NOMO-1 treated with dmso at 0.1 percent for 144 hours (cell line): ENCODE measurements around the gene MAPK9.

Source experiments
- DNase-seq: peaks from one replicate; lab custom pipeline; 2025; ENCODE audit not compliant: unreplicated experiment; lab: John Stamatoyannopoulos, UW

Gene MAPK9

DNA sequence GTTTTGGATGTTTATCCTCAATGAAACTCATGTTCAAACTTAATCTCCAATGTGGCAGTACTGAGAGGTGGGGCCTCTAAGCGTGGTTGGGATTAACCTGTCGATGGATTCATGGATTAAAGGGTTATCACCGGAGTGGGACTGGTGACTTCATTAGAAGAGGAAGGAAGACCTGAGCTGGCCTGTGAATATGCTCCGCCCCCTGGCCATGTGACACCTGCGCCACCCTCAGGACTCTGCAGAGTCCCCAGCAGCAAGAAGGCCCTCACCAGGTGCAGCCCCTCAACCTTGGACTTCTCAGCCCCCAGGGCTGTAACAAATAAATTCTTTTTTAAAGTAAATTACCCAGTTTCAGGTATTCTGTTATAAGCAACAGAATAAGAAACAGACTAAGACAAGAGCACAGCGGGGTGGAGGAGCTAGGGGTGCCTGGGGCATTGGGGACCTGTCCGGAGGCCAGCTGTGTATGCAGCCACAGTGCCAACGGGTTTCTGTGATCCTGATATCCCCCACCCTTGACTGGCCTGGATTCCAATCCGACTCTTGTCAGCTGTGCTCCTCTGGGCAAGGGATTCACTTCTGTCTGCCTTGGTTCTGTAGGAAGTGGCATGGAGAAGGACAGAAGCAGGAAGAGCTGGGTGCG is 3.2 kb upstream of the MAPK9 start:
- DNase-seq = no peak

DNA sequence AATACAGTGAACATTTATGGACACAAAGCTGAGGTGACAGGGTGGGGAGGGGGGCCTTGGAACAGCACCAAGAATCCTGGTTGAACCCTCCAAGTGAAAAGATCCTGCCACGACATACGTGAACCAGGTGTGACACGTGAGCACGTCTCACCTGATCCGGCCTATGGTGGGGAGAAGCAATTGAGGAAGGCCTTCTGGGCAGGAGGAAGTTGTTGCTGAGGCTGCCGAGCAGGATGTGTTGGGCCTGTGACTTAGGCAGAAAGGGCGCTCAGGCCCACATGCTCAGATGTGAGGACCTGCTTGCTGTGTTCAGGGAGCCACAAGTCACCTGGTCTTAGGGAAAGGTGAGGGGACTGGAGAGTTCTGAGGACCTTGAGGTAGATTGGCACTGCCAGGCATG is 2.5 kb upstream of the MAPK9 start:
- no peak for DNase-seq

DNA sequence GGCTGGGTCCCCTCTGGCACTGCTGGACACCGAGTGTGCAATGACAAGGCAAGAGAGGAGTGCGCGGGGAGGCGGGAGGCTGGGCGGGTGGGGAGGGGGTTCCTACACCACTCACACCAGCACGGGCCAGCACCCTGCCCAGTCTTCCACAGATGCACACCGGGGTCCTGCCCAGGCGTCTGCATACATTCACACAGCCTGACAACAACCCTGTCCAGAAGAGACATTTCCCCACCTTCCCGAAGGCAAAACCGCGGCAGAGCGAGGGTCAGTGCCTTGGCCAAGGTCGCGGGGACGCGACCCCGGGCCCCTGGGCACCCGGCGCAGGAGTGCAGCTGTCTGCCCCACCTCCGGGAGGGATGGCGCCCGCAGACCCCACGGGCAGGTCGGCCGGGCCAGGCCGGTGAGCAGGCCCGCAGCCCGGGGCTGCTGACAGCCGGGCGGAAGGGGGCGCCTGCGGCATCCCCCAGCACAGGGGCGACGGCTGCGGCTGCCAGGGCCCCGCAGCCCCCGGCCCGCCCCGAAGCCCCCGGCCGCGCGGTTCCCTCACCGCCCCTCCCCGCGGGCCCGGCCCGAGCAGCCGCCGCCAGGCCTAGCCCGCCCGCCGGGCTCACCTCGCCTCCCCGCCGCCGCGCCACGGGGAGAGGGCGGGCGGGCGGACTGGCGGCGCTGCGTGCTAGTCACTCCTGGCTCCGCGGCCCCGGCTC is 496 bp downstream of the MAPK9 start:
- DNase-seq = no peak

DNA sequence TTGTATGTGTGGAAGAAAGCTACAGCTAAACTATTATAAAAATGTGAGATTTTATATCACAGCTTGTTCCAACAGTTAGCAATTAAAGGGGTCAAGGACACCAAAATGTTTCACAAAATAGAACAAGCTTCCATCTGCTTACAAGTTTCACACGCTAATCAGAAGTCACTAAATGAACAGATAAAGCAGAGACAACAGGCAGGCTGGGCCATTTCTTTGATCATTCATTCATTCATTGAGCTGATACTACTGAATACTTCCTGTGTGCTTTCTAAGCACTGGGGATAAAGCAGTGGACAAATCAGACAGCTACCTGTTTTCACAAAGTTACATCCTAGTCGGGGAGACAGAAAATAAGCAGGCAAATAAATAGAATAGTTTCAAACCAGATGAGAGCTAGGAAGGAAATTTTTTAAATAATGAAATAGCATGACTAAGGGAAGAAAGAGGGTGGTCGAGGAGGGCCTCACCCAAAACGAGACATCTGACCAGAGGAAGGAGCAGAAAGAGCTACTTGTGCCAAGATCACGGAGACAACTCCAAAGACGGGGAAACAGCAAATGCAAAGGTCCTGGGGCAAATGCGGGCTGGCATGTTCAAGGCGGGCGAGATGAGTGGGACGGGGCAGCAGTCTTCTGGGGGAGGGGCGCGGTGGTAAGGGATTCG is 1.2 kb downstream of the MAPK9 start:
- DNase-seq = no peak

DNA sequence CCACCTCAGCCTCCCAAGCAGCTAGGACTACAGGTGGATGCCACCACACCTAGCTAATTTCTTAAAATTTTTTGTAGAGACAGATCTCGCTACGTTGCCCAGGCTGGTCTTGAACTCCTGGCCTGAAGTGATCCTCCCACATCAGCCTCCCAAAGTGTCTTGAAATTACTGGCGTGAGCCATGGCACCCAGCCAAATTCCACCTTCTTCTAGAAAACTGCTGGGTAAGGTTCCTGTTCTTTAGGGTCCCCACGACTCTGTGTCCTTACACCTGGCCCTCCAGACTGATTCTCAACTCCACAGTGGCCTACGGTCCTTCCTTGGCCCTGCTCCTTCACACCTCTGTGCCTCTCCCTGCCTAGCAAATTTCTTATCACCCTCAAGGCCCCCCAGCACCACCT is 1.9 kb downstream of the MAPK9 start:
- DNase-seq = no peak

DNA sequence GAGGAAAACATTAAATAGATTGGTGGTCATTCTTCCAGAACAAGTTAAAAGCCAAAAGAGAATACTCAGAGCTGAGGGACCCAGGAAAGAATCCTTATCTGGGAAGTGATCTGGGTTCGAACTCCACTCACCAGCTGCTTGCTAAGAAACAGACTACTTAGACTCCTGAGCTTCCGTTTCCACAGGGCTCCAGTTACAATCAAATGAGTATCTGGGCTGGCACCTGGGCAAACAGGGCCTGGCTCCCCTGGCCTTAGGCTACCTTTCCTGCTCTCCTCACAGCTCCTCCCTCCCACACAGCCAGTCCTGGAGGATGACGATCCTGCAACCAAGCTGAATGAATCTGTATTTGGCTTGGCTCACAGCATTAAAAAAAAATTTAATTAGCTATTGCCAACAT is 2.5 kb downstream of the MAPK9 start:
- no peak for DNase-seq

DNA sequence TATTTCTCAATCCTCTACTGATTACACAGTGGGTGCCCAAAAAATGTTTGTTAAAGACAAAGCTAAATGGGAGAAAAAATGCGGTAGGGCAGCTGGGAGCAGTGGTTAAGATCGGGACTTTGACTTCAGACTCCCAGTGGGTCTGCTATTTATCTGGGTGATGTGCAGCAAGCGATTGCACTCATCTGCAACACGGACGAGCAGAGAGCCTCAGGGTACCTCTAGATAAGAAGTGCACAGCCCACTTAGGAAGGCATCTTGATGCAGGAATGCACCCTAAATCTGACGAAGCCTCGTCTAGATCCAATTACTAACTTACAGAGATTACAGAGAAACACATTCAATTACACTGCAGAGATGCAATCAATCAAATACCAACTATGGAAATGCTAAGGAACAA is 4.0 kb downstream of the MAPK9 start:
- DNase-seq = no peak

DNA sequence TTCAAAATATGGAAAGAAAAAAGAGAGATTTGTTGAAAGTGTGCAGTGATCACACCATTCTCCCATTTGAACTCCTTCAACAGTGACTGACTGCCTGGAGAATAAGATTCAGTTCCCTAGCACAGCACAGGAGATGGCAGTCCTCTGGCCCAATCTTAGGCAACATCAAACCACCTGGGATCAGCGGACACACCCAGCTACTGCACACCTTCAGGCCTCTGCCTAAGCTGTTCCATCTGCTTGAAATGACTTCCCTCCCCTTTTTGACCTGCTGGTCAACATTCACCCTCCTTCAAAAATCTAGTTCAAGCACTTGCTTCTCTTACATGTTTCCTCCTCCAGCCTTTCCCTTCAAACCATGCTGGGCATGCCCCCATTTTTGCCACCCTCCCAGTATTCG is 4.5 kb downstream of the MAPK9 start:
- no peak for DNase-seq

DNA sequence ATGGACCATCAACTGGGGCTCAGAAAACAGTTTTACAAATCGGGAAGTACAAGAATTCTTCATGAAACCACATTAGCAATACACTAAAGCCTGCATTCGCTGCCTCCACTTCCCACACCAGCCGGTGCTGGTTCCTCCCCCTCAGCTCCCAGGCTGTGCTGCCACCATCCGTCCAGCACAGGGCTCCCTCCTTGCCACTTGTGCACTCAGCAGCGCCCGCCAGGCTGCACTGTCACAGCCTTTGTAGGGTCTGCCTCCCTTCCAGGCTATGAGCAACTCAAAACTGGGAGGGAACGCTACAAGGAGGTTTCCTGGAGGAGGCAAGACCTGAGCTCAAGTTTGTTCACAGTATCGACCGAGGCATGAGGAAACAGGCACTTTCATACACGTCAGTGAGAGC is 7.7 kb downstream of the MAPK9 start:
- no peak for DNase-seq

DNA sequence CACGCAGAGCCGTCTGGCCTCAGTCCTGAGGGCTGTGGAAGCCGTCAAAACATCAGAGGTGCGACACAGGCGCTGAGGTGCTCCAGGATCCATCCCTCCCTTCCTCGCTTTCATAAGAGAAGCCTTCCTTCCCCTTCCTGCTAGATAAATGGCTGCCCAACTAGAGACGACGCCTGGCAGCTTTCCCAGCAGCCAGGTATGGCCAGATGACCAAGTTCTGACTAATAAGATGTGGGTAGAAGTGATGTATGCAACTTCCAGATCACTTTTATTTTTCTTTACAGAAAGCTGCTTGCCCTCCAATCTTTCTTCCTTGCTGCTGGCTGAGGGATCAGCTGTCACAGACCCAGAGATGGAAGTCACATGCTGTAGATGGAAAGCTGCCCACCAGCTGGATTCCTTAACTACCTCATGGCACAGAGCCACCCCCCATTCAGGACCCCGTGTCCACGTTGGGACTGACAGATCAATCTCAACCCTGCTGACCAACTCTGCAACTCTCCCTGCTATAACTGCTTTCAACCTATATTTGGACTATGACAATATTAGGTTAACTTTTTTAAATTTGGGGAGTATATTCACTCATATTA is 8.8 kb downstream of the MAPK9 start:
- DNase-seq = no peak

DNA sequence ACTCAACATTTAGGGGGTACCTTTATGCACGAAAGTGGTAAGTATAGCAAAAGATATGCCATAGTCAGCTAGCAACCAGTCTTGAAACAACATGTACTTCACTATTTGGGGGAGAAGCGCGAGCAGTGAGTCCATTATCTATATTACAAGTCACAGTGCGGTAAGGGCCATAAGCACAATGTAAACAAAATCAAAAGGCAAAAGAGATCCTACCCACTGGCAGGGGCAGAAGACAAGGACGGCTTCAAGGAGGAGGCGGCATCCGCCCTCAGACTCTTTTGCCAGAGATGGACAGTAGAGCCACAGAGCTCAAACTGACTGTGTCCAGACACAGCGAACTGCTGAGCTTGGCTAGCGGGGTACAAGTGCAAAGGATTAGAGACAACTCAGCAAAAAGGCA is 9.6 kb downstream of the MAPK9 start:
- no peak for DNase-seq

DNA sequence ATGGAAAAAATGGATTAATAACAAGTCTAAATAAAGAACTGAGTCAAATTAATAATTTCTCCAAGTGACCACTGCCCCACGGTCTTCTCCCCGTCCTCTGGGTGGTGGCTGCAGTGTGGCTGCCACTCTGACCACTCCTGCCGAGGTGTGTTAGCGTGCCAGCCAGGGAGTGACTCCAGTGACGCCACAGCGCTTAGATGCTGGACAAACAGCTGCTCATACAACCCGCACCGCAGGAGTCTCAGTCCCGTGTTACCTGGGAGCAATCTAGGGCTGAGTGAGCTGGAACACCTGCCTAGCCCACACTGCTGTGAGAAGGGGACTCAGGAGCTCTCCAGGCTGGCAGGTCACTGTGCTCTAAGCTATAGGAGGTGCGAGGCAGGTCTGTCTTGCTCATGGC is 10.2 kb downstream of the MAPK9 start:
- no peak for DNase-seq

DNA sequence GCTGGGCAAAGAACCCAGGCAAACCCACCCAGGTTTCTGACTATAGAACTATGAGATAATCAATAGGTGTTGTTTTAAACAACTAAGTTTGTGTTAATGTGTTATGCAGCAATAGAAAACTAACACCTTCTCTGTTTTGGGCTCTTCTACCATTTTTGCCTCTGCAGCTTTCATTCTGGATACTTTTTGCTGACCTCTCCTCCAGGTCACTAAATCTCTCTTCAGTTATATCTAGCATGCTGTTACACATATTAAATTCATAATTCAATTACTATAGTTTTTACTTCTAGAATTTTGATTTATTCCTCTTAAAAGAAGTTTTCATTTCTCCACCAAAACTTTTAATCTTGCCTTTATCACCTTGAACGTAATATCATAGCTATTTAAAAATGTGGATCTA is 17.2 kb downstream of the MAPK9 start:
- DNase-seq = no peak

DNA sequence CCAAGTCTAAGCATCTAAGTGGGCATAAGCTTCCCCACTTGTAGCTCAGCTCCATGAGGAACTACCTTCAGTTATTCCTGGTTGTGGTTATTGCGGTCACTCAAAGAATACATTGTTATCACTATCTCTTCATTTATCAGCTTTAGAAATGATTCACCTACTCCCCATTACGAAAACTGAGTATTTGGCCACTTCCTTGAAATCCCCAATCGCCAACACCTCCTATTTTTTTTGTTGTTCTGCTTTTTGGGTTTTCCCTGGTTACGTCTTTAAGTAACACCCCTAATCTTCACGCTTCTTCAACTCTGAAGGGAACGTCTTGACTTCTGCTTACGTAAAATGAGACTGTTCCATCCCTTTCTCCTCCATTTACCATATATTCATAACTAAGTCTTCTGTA is 20.7 kb downstream of the MAPK9 start:
- no peak for DNase-seq

DNA sequence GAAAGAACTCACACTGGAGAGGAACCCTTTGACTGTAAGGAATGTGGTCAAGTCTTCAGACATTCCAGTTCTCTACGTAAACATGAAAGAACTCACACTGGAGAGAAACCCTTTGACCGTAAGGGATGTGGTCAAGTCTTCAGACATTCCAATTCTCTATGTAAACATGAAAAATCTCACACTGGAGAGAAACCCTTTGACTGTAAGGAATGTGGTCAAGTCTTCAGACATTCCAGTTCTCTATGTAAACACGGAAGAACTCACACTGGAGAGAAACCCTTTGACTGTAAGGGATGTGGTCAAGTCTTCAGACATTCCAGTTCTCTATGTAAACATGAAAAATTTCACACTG is 32.6 kb downstream of the MAPK9 start:
- DNase-seq = no peak

DNA sequence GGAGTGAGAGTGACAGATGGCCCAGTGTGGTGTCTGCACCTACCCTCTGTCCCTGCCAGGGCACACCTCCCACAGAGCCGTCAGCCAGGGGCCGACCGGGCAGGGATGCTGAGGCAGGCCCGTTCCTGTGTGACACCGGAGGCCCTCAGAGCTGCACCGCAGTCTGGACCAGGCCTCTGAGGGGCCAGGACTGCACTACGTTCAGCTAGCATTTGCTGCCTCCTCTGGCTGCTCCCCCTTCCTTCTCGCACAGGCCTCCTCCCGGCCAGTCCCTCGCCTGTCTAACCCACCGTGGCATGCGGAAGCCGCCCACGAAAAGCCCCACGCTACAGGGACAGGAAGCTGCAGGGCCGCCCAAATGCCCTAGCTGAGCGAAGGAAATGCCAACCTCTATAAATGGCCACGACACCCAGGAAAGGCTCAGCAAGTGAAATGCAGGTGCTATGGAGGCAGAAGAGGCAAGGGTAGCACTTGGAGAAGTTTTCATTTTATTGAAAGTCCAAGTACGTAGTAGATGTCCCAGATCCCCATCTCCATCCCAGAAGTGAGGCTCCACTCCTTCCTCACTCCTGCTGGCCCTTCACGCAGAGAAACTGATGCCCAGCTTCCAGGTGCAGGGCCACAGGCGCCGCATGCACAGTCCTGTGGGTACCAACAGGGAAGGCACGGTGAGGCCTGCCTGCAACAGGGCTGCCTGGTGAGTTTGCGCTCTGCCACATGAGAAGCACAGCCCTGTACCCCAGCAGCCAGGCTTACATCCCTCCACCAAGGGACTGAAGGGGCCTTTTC is 38.7 kb downstream of the MAPK9 start:
- no peak for DNase-seq

DNA sequence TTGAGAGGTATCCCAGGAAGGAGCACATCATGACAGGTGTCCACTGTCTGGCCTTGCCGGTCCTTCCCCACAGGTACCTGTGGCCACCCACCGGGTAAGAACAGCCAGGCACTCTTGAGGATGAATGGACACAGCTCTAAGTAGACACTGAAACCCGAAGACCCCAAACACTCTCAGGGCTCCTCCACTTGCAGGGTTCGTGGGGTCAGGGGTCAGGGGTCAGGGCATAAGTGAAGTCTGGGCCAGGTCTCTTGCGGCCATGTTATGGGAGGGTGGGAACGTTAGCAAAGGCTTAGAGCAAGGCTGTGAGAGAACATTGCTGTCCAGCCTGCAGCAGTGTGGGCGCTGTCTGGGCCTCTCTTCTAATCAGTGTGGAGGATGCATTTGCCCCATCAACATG is 40.0 kb downstream of the MAPK9 start:
- no peak for DNase-seq

DNA sequence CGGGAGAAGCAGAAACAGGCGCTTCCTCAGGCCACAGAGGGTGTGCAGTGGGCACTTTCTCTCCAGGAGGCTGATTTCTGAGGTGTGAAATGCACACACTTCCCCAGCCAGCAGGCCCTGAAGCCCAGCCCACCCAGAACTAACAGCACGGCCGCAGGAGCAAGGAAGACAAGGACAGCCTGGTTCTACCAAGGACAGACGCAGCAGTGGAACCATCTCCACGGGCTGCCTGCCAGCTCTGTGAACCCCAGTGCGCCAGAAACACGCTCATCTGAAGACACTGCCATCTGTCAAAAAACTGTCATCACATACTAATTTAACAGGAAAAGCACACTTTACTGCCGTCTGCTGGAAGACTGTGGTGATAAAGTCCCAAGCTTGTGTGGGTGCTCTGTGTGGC is 40.7 kb downstream of the MAPK9 start:
- DNase-seq = no peak

DNA sequence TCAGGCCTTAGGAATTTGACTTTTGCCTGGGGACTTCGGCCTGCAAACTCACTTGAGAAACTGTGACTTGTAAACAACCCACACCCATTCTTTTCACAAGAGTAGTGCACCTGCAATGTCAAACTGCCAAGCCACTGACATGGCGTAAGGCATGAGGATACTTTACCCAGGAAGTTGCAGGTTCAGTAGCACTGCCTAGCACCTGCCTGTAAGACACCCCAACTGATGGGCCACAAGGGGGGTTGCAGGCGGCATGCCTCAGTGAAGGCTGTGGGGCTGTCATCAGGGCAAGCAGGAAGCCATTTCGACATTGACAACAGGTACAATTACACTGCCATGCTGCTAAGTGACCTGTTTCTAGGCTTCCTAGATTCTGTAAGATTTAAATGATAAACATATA is 41.6 kb downstream of the MAPK9 start:
- DNase-seq = no peak

DNA sequence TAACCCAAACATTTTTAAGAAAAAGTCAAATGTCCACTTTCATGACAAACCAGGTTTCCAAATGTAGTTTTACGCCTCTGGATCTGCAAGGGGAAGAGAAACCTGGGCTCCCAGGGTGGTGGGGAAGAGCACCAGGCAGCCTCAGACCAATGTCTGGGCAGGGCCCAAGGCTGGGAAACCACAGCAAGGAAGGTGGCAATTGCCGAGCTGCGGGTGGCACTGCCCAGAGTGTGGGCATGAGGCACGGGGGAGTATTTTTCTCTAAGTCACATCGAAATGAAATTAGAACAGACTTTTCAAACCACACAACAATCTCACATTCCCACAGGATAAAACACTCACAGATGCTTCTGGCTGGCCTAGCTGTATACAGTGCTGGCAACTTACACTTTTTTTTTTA is 50.3 kb downstream of the MAPK9 start:
- no peak for DNase-seq

DNA sequence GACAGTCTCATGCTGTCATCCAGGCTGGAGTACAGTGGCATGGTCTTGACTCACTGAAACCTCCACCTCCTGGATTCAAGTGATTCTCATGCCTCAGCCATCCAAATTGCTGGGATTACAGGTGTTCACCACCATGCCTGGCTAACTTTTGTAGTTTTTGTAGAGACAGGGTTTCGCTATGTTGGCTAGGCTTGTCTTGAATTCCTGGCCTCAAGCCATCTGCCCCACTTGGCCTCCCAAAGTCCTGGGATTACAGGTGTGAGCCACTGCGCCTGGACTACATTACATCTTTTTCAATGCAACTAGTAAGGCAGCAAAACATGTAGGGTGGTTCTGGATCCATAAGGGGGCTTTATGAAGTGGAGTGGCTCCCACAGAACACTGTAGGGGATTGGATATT is 53.3 kb downstream of the MAPK9 start:
- DNase-seq = no peak

DNA sequence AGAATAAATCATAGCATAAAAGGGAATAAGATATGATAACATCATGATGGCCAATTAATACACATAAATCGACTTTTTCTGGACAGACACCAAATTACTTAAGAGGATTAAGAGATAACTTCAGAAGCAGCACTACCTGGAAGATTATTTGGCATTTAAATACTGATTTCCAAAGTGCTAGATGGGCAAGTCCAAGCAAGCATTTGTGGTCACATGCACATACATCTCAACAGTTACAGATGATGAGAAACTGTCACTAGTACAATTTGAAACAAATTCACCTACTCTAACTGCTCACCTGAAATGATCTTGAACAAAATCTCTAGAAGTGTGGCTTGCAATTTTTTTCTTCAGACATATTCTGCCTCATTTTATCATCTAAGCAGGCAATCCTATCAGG is 56.0 kb downstream of the MAPK9 start:
- DNase-seq = no peak
